HepG2 (cell line): ENCODE data around the gene SNX11. TPM values are rescaled to one million over a fixed set of nuclear protein-coding genes. Genes with fewer than 3 reads are reported as not detected.

Experiments used
- ARNT ChIP-seq: fragments of 450-650 bp; IDR thresholded peaks from 2 replicates; pipeline ENCODE4 v1.6.1; 2017
- ATF4 ChIP-seq, 2 experiments: fragments of 450-650 bp in 1 of 2; sonication (generic) in 1 of 2; formaldehyde crosslinking; IDR thresholded peaks; 2 replicates each; pipeline versions ENCODE4 v1.5.0 to v1.8.0; 2020 to 2022; ENCODE audit warnings: mild to moderate bottlenecking in 1 of 2, missing genetic modification reagents in 1 of 2
- HES4 ChIP-seq: sonication (generic); formaldehyde crosslinking; IDR thresholded peaks from 2 replicates; pipeline ENCODE4 v1.9.0; 2021; ENCODE audit warnings: mild to moderate bottlenecking, missing genetic modification reagents, borderline replicate concordance
- ISL2 ChIP-seq: sonication (generic); formaldehyde crosslinking; IDR thresholded peaks from 2 replicates; pipeline ENCODE4 v1.5.0; 2020; ENCODE audit warnings: missing genetic modification reagents
- JUNB ChIP-seq: sonication (generic); formaldehyde crosslinking; IDR thresholded peaks from 2 replicates; pipeline ENCODE4 v1.8.0; 2022; ENCODE audit warnings: missing genetic modification reagents, mild to moderate bottlenecking, borderline replicate concordance
- RAD51 ChIP-seq: fragments of 450-650 bp; IDR thresholded peaks from 2 replicates; pipeline ENCODE4 v1.6.1; 2016; ENCODE audit warnings: borderline replicate concordance
- SAFB2 ChIP-seq: sonication (generic); formaldehyde crosslinking; IDR thresholded peaks from 2 replicates; pipeline ENCODE4 v1.5.1; 2020; ENCODE audit warnings: missing genetic modification reagents, low read depth, mild to moderate bottlenecking, borderline replicate concordance
- SMAD3 ChIP-seq: sonication (generic); formaldehyde crosslinking; IDR thresholded peaks from 2 replicates; pipeline ENCODE4 v1.4.0; 2020; ENCODE audit warnings: missing genetic modification reagents
- TAF1 ChIP-seq: sonication (generic); formaldehyde crosslinking; IDR thresholded peaks from 2 replicates; pipeline ENCODE4 v1.4.0; 2020; ENCODE audit warnings: missing genetic modification reagents
- ZBTB3 ChIP-seq: sonication (generic); formaldehyde crosslinking; IDR thresholded peaks from 2 replicates; pipeline ENCODE4 v1.4.0; 2020; ENCODE audit warnings: low read depth, mild to moderate bottlenecking, moderate library complexity, missing genetic modification reagents, borderline replicate concordance
- ZEB1 ChIP-seq: IDR thresholded peaks from 2 replicates; pipeline ENCODE4 v1.6.1; 2012; ENCODE audit warnings: mild to moderate bottlenecking, low read depth, inconsistent platforms; ENCODE audit not compliant: insufficient replicate concordance
- ZFP36 ChIP-seq: fragments of 150-350 bp; IDR thresholded peaks from 2 replicates; pipeline ENCODE4 v1.6.1; 2018; ENCODE audit warnings: borderline replicate concordance, low read length, low read depth; ENCODE audit not compliant: partially characterized antibody
- ZNF451 ChIP-seq: sonication (generic); formaldehyde crosslinking; IDR thresholded peaks from 2 replicates; pipeline ENCODE4 v1.5.0; 2020; ENCODE audit warnings: mild to moderate bottlenecking, missing genetic modification reagents
- ZNF496 ChIP-seq: sonication (generic); formaldehyde crosslinking; IDR thresholded peaks from 2 replicates; pipeline ENCODE4 v1.8.1; 2023; ENCODE audit warnings: mild to moderate bottlenecking, moderate library complexity, missing genetic modification reagents; ENCODE audit not compliant: insufficient replicate concordance
- ZNF605 ChIP-seq: sonication (generic); formaldehyde crosslinking; IDR thresholded peaks from 2 replicates; pipeline ENCODE4 v1.8.0; 2022; ENCODE audit warnings: mild to moderate bottlenecking, missing genetic modification reagents
- ZNF616 ChIP-seq: sonication (generic); formaldehyde crosslinking; IDR thresholded peaks from 2 replicates; pipeline ENCODE4 v1.5.0; 2020; ENCODE audit warnings: low read depth, mild to moderate bottlenecking, missing genetic modification reagents
- ZNF720 ChIP-seq: sonication (generic); formaldehyde crosslinking; IDR thresholded peaks from 2 replicates; pipeline ENCODE4 v1.4.0; 2020; ENCODE audit warnings: missing genetic modification reagents
- polyA plus RNA-seq, 8 experiments: library from polyadenylated mRNA; depleted of rRNA in 3 of 8; stranded (reverse) in 7 of 8; unstranded in 1 of 8; fragments of >200 nt; fragmentation: Illumina TruSeq in 4 of 8; extraction: Trizol in 4 of 8; gene quantifications; 2 replicates each; pipeline versions ENCODE4 v1.2.1 to v1.2.3, GENCODE V29; 2011 to 2016; ENCODE audit warnings: low read depth in 4 of 8, missing spikeins in 1 of 8, mixed read lengths in 1 of 8; ENCODE audit not compliant: insufficient read depth in 1 of 8
- total RNA-seq, 5 experiments: library from RNA; depleted of rRNA; stranded (reverse); fragments of >200 nt; fragmentation: Illumina TruSeq; extraction: Trizol; gene quantifications; 2 replicates each; pipeline ENCODE4 v1.2.3, GENCODE V29; 2016; ENCODE audit warnings: low read depth in 1 of 5
- TF ChIP-seq, protein P1 (sequence below): sonication (generic); formaldehyde crosslinking; IDR thresholded peaks from 2 replicates; pipeline ENCODE4 v1.4.0; 2020; ENCODE audit warnings: missing genetic modification reagents, borderline replicate concordance
- TF ChIP-seq, protein P2 (sequence below): sonication (generic); formaldehyde crosslinking; IDR thresholded peaks from 2 replicates; pipeline ENCODE4 v1.4.0; 2020; ENCODE audit warnings: mild to moderate bottlenecking, low read depth, missing genetic modification reagents
- TF ChIP-seq, protein P3 (sequence below): sonication (generic); formaldehyde crosslinking; IDR thresholded peaks from 2 replicates; pipeline ENCODE4 v1.5.0; 2020; ENCODE audit warnings: missing genetic modification reagents
- TF ChIP-seq, protein P4 (sequence below): sonication (generic); formaldehyde crosslinking; IDR thresholded peaks from 2 replicates; pipeline ENCODE4 v1.4.0; 2020; ENCODE audit warnings: mild to moderate bottlenecking, missing genetic modification reagents

SNX11 gene
- total and polyA plus RNA-seq, 2 of the 13 experiments (the other 11 are each of a cell fraction or from before 2014, with no cell fraction given), result 12.9 to 14.0 TPM

- TF ChIP-seq, protein P1, sequence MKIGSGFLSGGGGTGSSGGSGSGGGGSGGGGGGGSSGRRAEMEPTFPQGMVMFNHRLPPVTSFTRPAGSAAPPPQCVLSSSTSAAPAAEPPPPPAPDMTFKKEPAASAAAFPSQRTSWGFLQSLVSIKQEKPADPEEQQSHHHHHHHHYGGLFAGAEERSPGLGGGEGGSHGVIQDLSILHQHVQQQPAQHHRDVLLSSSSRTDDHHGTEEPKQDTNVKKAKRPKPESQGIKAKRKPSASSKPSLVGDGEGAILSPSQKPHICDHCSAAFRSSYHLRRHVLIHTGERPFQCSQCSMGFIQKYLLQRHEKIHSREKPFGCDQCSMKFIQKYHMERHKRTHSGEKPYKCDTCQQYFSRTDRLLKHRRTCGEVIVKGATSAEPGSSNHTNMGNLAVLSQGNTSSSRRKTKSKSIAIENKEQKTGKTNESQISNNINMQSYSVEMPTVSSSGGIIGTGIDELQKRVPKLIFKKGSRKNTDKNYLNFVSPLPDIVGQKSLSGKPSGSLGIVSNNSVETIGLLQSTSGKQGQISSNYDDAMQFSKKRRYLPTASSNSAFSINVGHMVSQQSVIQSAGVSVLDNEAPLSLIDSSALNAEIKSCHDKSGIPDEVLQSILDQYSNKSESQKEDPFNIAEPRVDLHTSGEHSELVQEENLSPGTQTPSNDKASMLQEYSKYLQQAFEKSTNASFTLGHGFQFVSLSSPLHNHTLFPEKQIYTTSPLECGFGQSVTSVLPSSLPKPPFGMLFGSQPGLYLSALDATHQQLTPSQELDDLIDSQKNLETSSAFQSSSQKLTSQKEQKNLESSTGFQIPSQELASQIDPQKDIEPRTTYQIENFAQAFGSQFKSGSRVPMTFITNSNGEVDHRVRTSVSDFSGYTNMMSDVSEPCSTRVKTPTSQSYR (CRISPR knock-in tag), result peak; percentile 82
- TF ChIP-seq ZFP36 (no peak), ZNF720 (CRISPR knock-in tag) (no peak), ARNT (no peak), ATF4 (CRISPR knock-in tag; IDR thresholded peaks at IDR 0.05) (0 out of 4 replicates have a peak, but pooled peaks of 1 of the 2 experiments have one; percentile 69), ZNF605 (CRISPR knock-in tag) (peak; percentile 88; the same call in 1 of the 2 replicates), ZNF451 (peak; percentile 90; the same call in 1 of the 2 replicates), HES4 (CRISPR knock-in tag) (peak; percentile 87), ZNF616 (CRISPR knock-in tag) (0 out of 2 replicates have a peak, but pooled peaks have one; percentile 43), ISL2 (CRISPR knock-in tag) (peak; percentile 24; the same call in 1 of the 2 replicates), ZNF496 (CRISPR knock-in tag) (no peak), TAF1 (CRISPR knock-in tag) (peak; percentile 83; the same call in 1 of the 2 replicates), SAFB2 (peak; percentile 97; the same call in 1 of the 2 replicates), JUNB (CRISPR knock-in tag) (no peak; the same call in 1 of the 2 replicates), RAD51 (no peak), ZBTB3 (CRISPR knock-in tag) (0 out of 2 replicates have a peak, but pooled peaks have one; percentile 49), SMAD3 (CRISPR knock-in tag) (no peak; the same call in 1 of the 2 replicates), ZEB1 (peak; percentile 34)
- TF ChIP-seq, protein P2, sequence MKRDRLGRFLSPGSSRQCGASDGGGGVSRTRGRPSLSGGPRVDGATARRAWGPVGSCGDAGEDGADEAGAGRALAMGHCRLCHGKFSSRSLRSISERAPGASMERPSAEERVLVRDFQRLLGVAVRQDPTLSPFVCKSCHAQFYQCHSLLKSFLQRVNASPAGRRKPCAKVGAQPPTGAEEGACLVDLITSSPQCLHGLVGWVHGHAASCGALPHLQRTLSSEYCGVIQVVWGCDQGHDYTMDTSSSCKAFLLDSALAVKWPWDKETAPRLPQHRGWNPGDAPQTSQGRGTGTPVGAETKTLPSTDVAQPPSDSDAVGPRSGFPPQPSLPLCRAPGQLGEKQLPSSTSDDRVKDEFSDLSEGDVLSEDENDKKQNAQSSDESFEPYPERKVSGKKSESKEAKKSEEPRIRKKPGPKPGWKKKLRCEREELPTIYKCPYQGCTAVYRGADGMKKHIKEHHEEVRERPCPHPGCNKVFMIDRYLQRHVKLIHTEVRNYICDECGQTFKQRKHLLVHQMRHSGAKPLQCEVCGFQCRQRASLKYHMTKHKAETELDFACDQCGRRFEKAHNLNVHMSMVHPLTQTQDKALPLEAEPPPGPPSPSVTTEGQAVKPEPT, result 0 out of 2 replicates have a peak, but pooled peaks have one; percentile 79
- TF ChIP-seq, protein P3, sequence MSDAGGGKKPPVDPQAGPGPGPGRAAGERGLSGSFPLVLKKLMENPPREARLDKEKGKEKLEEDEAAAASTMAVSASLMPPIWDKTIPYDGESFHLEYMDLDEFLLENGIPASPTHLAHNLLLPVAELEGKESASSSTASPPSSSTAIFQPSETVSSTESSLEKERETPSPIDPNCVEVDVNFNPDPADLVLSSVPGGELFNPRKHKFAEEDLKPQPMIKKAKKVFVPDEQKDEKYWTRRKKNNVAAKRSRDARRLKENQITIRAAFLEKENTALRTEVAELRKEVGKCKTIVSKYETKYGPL (CRISPR knock-in tag), result no peak
- TF ChIP-seq, protein P4, sequence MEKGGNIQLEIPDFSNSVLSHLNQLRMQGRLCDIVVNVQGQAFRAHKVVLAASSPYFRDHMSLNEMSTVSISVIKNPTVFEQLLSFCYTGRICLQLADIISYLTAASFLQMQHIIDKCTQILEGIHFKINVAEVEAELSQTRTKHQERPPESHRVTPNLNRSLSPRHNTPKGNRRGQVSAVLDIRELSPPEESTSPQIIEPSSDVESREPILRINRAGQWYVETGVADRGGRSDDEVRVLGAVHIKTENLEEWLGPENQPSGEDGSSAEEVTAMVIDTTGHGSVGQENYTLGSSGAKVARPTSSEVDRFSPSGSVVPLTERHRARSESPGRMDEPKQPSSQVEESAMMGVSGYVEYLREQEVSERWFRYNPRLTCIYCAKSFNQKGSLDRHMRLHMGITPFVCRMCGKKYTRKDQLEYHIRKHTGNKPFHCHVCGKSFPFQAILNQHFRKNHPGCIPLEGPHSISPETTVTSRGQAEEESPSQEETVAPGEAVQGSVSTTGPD (CRISPR knock-in tag), result no peak
Measured at GRCh38 chr17:48101012-48101720, 6.4 kb upstream of the SNX11 start, which contains the start of gene CBX1 (continued).
